GM18508 (cell line): Measurements from ENCODE around the gene FNDC10.

Source experiments
- ATAC-seq: cut with Tn5 transposase; IDR thresholded peaks from one replicate; pipeline ENCODE4 v1.9.1; 2021; ENCODE audit warnings: moderate number of reproducible peaks; ENCODE audit not compliant: insufficient read depth, unreplicated experiment

The FNDC10 gene

DNA sequence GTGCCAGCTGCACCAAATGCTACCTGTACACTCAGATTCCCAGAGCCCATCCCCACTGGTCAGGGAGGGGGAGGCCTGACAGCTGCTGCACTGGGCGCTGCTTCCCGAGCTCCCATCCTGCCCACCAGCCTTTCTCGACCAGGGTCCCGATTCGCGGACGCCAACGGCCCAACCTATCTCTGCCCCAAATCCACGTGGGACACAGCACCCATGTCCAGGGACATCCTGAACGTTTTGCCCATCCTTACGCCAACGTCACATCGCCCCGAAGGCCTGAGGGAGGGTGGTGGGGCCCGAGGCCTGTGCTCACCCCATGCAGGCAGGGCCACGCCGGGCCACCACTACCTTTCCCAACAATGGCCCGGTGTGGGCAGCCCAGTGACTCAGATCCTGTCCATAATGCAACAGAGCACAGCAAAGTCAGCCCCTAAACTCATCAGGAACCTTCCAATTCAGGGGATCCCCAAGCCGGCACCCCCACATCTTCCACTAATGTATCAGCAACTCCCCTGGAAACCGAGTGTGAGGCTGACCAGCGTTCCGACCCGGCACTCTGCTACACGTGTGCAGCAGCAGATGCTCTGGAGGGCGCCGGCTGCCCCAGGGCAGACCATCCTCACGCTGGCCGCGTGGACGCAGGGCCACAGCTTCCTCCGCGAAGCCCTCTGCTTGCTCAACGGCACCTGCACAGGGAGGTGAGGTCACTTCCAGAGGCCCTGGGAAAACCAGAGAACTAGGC, 48.2 kb downstream of the FNDC10 start:
- no peak for ATAC-seq

DNA sequence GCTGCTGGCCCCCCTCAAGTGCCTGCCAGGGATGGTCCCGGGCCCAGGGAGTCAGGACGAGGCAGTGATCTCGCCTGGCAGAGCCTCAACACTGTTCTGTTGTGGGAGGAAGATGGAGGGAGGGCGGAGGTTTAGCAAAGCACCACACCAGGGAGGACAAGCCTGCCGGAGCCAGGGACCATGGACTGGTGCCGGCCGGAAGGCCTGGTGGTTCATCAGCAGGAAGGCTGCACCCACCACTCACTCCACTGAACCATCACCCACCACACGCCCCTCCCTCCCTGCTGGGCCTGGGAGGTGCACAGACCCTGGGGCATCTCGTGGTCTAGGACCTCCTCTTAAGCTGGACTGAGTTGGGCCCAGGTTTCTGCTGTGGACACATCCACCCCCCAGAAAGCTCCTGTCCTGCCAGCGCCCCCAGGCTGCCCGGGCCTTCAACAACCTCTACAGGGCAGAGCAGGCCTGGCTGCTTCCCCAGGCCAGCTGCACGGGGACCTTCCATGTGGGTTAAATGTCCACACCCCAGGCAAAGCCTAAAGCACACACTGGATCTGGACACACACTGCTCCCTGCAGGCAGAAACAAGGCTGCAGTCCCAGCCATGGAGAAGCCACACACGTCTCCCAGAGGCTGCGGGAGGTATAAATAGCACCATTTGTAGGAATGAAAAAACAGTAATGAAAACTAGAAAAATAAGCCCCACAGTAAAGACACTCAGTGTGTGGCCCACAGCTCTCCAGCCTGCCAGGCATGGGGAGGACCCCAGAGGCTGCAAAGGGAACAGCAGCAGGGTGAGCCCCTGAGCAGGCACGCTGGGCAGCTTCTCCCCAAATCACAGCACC, 49.1 kb downstream of the FNDC10 start:
- ATAC-seq: no peak

DNA sequence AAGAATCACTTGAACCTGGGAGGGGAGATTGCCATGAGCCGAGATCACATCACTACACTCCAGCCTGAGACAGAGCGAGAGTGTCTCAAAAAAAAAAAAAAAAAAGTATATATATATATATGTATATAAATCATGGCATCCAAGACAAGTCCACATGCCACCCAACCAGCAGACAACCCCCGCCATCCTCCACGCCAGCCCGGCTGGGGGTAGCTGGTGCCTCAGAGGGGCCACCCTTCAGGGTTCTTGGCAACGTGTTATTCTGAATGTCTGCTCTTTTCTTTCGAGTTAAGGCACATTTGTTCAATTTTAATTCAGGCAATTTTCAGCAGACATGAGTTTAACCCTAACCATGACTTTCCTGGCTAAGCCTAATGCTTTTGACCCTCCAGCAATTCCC, 49.8 kb downstream of the FNDC10 start:
- no peak for ATAC-seq

DNA sequence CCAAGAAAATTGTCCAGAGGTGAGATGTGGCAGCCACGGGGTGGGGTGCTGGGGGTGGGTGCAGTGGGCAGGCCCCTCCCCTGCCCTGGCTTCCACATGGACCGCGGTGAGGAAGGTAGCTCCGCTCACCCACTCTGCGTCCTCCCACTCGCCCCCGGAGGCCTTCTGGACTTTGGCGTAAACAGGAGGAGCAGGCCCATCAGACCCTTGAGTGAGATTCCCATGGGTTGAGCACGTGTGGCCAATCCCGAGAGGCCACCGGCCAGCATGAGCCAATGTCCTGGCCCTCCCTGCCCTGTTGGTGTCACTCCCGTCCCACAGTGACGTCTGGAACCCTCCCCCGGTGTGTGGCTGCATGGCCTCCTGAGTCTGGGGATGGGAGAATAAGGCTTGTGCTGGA, 51.3 kb downstream of the FNDC10 start:
- no peak for ATAC-seq
